Peyer's patch (tissue), 4 donors: ENCODE results near the gene NKIRAS1. TPM values are rescaled to one million over a fixed set of nuclear protein-coding genes. Genes with fewer than 3 reads are reported as not detected.
A peak's percentile ranks its signal among the peaks of the same experiment; 100 is the strongest.
"Not testable (repeated sequence)": the region's sequence is repeated elsewhere in the genome, so short reads cannot be mapped to it uniquely, and the experiment has no call there.

Experiments
- DNase-seq, 3 donors: peaks; one replicate each; pipeline ENCODE4 v3.0.0-alpha.2; 2017 to 2019
- H3K27ac ChIP-seq, 4 donors: fragments of 200-600 bp; sonication (generic); one replicate each; pipeline ENCODE4 v1.5.1; 2016 to 2019
- H3K27me3 ChIP-seq, 2 donors: fragments of 200-600 bp; sonication (generic); one replicate each; pipeline ENCODE4 v1.5.1; 2019
- H3K36me3 ChIP-seq, 3 donors: fragments of 200-600 bp; sonication (generic); one replicate each; pipeline ENCODE4 v1.5.1; 2016 to 2019
- H3K4me1 ChIP-seq, 4 donors: fragments of 200-600 bp; sonication (generic); one replicate each; pipeline ENCODE4 v1.5.1; 2016 to 2019
- H3K4me3 ChIP-seq, 4 donors: fragments of 200-600 bp; sonication (generic); 1 replicate in 3 of 4; 2 replicates in 1 of 4; pipeline ENCODE4 v1.5.1; 2016 to 2019; ENCODE audit warnings: mild to moderate bottlenecking in 1 of 4
- H3K9me3 ChIP-seq, 4 donors: fragments of 200-600 bp; sonication (generic); one replicate each; pipeline ENCODE4 v1.5.1; 2016 to 2019; ENCODE audit warnings: mild to moderate bottlenecking in 1 of 4
- CTCF ChIP-seq, 6 experiments: fragments of 450-650 bp in 4 of 6; fragments of 200-600 bp in 2 of 6; sonication (generic) in 1 of 6; IDR thresholded peaks; one replicate each; pipeline ENCODE4 v1.5.1; 2017 to 2019; ENCODE audit warnings: antibody characterized with exemption in 6 of 6, mild to moderate bottlenecking in 3 of 6, moderate library complexity in 1 of 6
- POLR2A ChIP-seq, 2 donors: fragments of 450-650 bp; IDR thresholded peaks; one replicate each; pipeline ENCODE4 v1.5.1; 2017; ENCODE audit warnings: antibody characterized with exemption in 2 of 2, mild to moderate bottlenecking in 2 of 2, moderate library complexity in 2 of 2
- total RNA-seq, 4 donors: library from RNA; depleted of rRNA; stranded (reverse); fragments of >200 nt; gene quantifications; one replicate each; pipeline ENCODE4 v1.1.0, GENCODE V29; 2016

Gene NKIRAS1
- total RNA-seq, 4 donors from 2014 or later, result 4.2 to 11.6 (median 7.7) TPM

- Histone ChIP-seq H3K27ac (no peak overlapping the region), H3K4me3 (no peak overlapping the region), H3K4me1 (peaks cover 0 to 15% (median 5%) of the 10 kb centered on the region in 4 donors), H3K36me3 (no peaks in the 10 kb centered on the region), H3K27me3 (no peaks in the 10 kb centered on the region), H3K9me3 (no peaks in the 10 kb centered on the region)
- no peak for DNase-seq
- no peak for TF ChIP-seq CTCF (IDR thresholded peaks at IDR 0.05)
- no peak for TF ChIP-seq POLR2A (IDR thresholded peaks at IDR 0.05)
Observed at GRCh38 chr3:23863060-23863459, 53.7 kb downstream of the NKIRAS1 start.

- no peaks in the 10 kb centered on the region for H3K36me3 ChIP-seq
- no peak for TF ChIP-seq POLR2A (IDR thresholded peaks at IDR 0.05)
- no peak for TF ChIP-seq CTCF (IDR thresholded peaks at IDR 0.05)
- no peaks in the 10 kb centered on the region for H3K27me3 ChIP-seq
- peaks cover 3 to 20% (median 7%) of the 10 kb centered on the region in 4 donors for H3K4me1 ChIP-seq
- no peak overlapping the region for H3K4me3 ChIP-seq
- H3K9me3 ChIP-seq, result no peaks in the 10 kb centered on the region
- no peak overlapping the region for H3K27ac ChIP-seq
- DNase-seq, result no peak
Observed at GRCh38 chr3:23861689-23862088, 55.1 kb downstream of the NKIRAS1 start.

- Histone ChIP-seq H3K27ac (no peak overlapping the region), H3K27me3 (no peaks in the 10 kb centered on the region), H3K4me1 (peaks cover 3 to 9% (median 7%) of the 10 kb centered on the region in 4 donors), H3K36me3 (no peaks in the 10 kb centered on the region), H3K9me3 (no peaks in the 10 kb centered on the region), H3K4me3 (no peak overlapping the region)
- no peak for TF ChIP-seq POLR2A (IDR thresholded peaks at IDR 0.05)
- no peak for TF ChIP-seq CTCF (IDR thresholded peaks at IDR 0.05)
- DNase-seq, result no peak
Observed at GRCh38 chr3:23859839-23860382, 56.9 kb downstream of the NKIRAS1 start.

- no peaks in the 10 kb centered on the region for H3K27me3 ChIP-seq
- no peak overlapping the region for H3K4me3 ChIP-seq
- peaks cover 3 to 9% (median 7%) of the 10 kb centered on the region in 4 donors for H3K4me1 ChIP-seq
- DNase-seq, result no peak
- no peaks in the 10 kb centered on the region for H3K9me3 ChIP-seq
- no peak overlapping the region for H3K27ac ChIP-seq
- TF ChIP-seq CTCF (IDR thresholded peaks at IDR 0.05) (no peak), POLR2A (IDR thresholded peaks at IDR 0.05) (no peak)
- H3K36me3 ChIP-seq, result no peaks in the 10 kb centered on the region
Observed at GRCh38 chr3:23859012-23859743, 57.6 kb downstream of the NKIRAS1 start.

- TF ChIP-seq POLR2A (IDR thresholded peaks at IDR 0.05) (no peak), CTCF (IDR thresholded peaks at IDR 0.05) (no peak)
- H3K9me3 ChIP-seq, result no peaks in the 10 kb centered on the region
- DNase-seq, result no peak
- H3K4me3 ChIP-seq, result no peak overlapping the region
- peak overlapping the region in 1 of 4 donors; percentile 38 for H3K27ac ChIP-seq
- no peaks in the 10 kb centered on the region for H3K36me3 ChIP-seq
- H3K27me3 ChIP-seq, result no peaks in the 10 kb centered on the region
- peaks cover 3 to 9% (median 7%) of the 10 kb centered on the region in 4 donors for H3K4me1 ChIP-seq
Observed at GRCh38 chr3:23856286-23856685, 60.5 kb downstream of the NKIRAS1 start.

GRCh38 chr3:23849462-23849861 is 67.3 kb downstream of the NKIRAS1 start:
- not testable (repeated sequence) for H3K4me3 ChIP-seq, H3K27ac ChIP-seq, H3K4me1 ChIP-seq, DNase-seq, H3K27me3 ChIP-seq, H3K36me3 ChIP-seq, H3K9me3 ChIP-seq
